Keratinocyte (primary cell): ENCODE results near the gene CYP4F3. TPM values are rescaled to one million over a fixed set of nuclear protein-coding genes. Genes with fewer than 3 reads are reported as not detected.

Experiments
- DNase-seq: peaks from one replicate; pipeline ENCODE4 v3.0.0-alpha.2; 2011; ENCODE audit warnings: low read depth, missing footprints, low spot score
- FAIRE-seq: peaks from 2 replicates; lab custom pipeline; 2011; peaks lifted over from hg19 to GRCh38; lab: Jason Lieb, UNC
- H2AFZ ChIP-seq: 2 replicates; pipeline ENCODE4 v1.6.0; 2012; ENCODE audit warnings: low read length, control low read depth, inconsistent platforms; ENCODE audit not compliant: control insufficient read depth
- H3K27ac ChIP-seq: 2 replicates; pipeline ENCODE4 v1.5.1; 2011; ENCODE audit warnings: low read length; ENCODE audit not compliant: control insufficient read depth, insufficient read depth
- H3K27me3 ChIP-seq: 3 replicates; pipeline ENCODE4 v1.6.0; 2011; ENCODE audit warnings: low read length; ENCODE audit not compliant: control insufficient read depth, insufficient read depth; ENCODE audit errors: extremely low read depth
- H3K36me3 ChIP-seq, 2 experiments: 2 replicates in 1 of 2; 3 replicates in 1 of 2; pipeline ENCODE4 v1.5.1; 2011; ENCODE audit warnings: low read length in 2 of 2, mild to moderate bottlenecking in 1 of 2; ENCODE audit not compliant: control insufficient read depth in 2 of 2, insufficient read depth in 2 of 2; ENCODE audit errors: extremely low read depth in 1 of 2
- H3K4me1 ChIP-seq: 3 replicates; pipeline ENCODE4 v1.5.1; 2011; ENCODE audit warnings: low read length; ENCODE audit not compliant: control insufficient read depth, insufficient read depth; ENCODE audit errors: extremely low read depth
- H3K4me2 ChIP-seq: 3 replicates; pipeline ENCODE4 v1.6.0; 2011; ENCODE audit warnings: low read depth, low read length; ENCODE audit not compliant: control insufficient read depth, insufficient read depth; ENCODE audit errors: extremely low read depth
- H3K4me3 ChIP-seq, 3 experiments: fragments of 200-600 bp in 1 of 3; sonication (generic) in 1 of 3; 2 replicates in 2 of 3; 3 replicates in 1 of 3; pipeline ENCODE4 v1.5.1; 2011 to 2016; ENCODE audit warnings: low read length in 3 of 3, mild to moderate bottlenecking in 3 of 3, control low read depth in 2 of 3, inconsistent platforms in 1 of 3, low read depth in 1 of 3, mixed read lengths in 1 of 3, mixed run types in 1 of 3, moderate library complexity in 1 of 3; ENCODE audit not compliant: control insufficient read depth in 2 of 3, insufficient read depth in 2 of 3; ENCODE audit errors: extremely low read depth in 1 of 3
- H3K79me2 ChIP-seq: 2 replicates; pipeline ENCODE4 v1.6.0; 2012; ENCODE audit warnings: low read length; ENCODE audit not compliant: control insufficient read depth, insufficient read depth
- H3K9ac ChIP-seq: 3 replicates; pipeline ENCODE4 v1.6.0; 2011; ENCODE audit warnings: low read length; ENCODE audit not compliant: control insufficient read depth, insufficient read depth; ENCODE audit errors: extremely low read depth
- H3K9me1 ChIP-seq: 3 replicates; pipeline ENCODE4 v1.6.0; 2011; ENCODE audit warnings: low read length; ENCODE audit not compliant: control insufficient read depth, insufficient read depth; ENCODE audit errors: extremely low read depth
- H3K9me3 ChIP-seq: 2 replicates; pipeline ENCODE4 v1.5.1; 2012; ENCODE audit warnings: low read depth, low read length; ENCODE audit not compliant: control insufficient read depth
- H4K20me1 ChIP-seq: 3 replicates; pipeline ENCODE4 v1.6.0; 2011; ENCODE audit warnings: low read length; ENCODE audit not compliant: control insufficient read depth, insufficient read depth; ENCODE audit errors: extremely low read depth
- EZH2 ChIP-seq: IDR thresholded peaks from one replicate; pipeline ENCODE4 v1.6.1; 2012; ENCODE audit warnings: inconsistent platforms, mild to moderate bottlenecking, low read length, moderate library complexity
- dilution Hi-C: fragments of 300-500 bp; cut with MboI; formaldehyde crosslinking; loops from one replicate; pipeline ENCODE4 v1.7.0; 2020; ENCODE audit warnings: low sequenced_read_pairs; ENCODE audit not compliant: extremely low pct_ligation_motif_present
- polyA plus RNA-seq, 5 experiments: library from polyadenylated mRNA; depleted of rRNA in 3 of 5; stranded (reverse) in 3 of 5; stranded (forward) in 1 of 5; unstranded in 1 of 5; fragments of >200 nt; gene quantifications; 1 replicate in 1 of 5; 2 replicates in 3 of 5; 3 replicates in 1 of 5; pipeline versions ENCODE4 v1.2.1 to v1.2.3, GENCODE V29; 2011 to 2012; ENCODE audit warnings: missing spikeins in 2 of 5, low read depth in 1 of 5, low replicate concordance in 1 of 5
- TF ChIP-seq, protein P1 (sequence below), 3 experiments: IDR thresholded peaks in 1 of 3; conservative IDR thresholded peaks in 1 of 3; optimal IDR thresholded peaks in 1 of 3; 2 replicates in 2 of 3; 3 replicates in 1 of 3; pipeline versions ENCODE3 to v1.5.1; 2011; ENCODE audit warnings: low read length in 3 of 3, mild to moderate bottlenecking in 3 of 3, moderate library complexity in 2 of 3, control low read depth in 1 of 3, inconsistent platforms in 1 of 3; ENCODE audit not compliant: insufficient read depth in 2 of 3; ENCODE audit errors: extremely low read depth in 1 of 3

The CYP4F3 gene
- polyA plus RNA-seq, 1 donor (not counting 4 experiments of a cell fraction or from before 2014, with no cell fraction given) = 0.76 TPM

GRCh38 chr19:15641901-15642491 lies 1.3 kb downstream of the CYP4F3 start:
- Histone ChIP-seq H2AFZ (no peak overlapping the region), H3K4me1 (no peaks in the 10 kb centered on the region), H3K9ac (no peak overlapping the region), H3K79me2 (no peaks in the 10 kb centered on the region), H3K27ac (no peak overlapping the region), H4K20me1 (no peaks in the 10 kb centered on the region), H3K9me1 (no peaks in the 10 kb centered on the region), H3K36me3 (no peaks in the 10 kb centered on the region), H3K4me3 (no peak overlapping the region), H3K27me3 (no peaks in the 10 kb centered on the region), H3K4me2 (no peak overlapping the region), H3K9me3 (no peaks in the 10 kb centered on the region)
- dilution Hi-C loops = no loop called here
- DNase-seq (no peak), FAIRE-seq (no peak)
- TF ChIP-seq, protein P1, sequence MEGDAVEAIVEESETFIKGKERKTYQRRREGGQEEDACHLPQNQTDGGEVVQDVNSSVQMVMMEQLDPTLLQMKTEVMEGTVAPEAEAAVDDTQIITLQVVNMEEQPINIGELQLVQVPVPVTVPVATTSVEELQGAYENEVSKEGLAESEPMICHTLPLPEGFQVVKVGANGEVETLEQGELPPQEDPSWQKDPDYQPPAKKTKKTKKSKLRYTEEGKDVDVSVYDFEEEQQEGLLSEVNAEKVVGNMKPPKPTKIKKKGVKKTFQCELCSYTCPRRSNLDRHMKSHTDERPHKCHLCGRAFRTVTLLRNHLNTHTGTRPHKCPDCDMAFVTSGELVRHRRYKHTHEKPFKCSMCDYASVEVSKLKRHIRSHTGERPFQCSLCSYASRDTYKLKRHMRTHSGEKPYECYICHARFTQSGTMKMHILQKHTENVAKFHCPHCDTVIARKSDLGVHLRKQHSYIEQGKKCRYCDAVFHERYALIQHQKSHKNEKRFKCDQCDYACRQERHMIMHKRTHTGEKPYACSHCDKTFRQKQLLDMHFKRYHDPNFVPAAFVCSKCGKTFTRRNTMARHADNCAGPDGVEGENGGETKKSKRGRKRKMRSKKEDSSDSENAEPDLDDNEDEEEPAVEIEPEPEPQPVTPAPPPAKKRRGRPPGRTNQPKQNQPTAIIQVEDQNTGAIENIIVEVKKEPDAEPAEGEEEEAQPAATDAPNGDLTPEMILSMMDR (optimal IDR thresholded peaks at IDR 0.05 in 1 of 3, IDR thresholded peaks at IDR 0.05 in 1 of 3, conservative IDR thresholded peaks at IDR 0.05 in 1 of 3; ENCODE audit: extremely low read depth in 1 of 3, insufficient read depth in 2 of 3, low read length in 3 of 3) = no peak
- TF ChIP-seq EZH2 = no peak

DNA sequence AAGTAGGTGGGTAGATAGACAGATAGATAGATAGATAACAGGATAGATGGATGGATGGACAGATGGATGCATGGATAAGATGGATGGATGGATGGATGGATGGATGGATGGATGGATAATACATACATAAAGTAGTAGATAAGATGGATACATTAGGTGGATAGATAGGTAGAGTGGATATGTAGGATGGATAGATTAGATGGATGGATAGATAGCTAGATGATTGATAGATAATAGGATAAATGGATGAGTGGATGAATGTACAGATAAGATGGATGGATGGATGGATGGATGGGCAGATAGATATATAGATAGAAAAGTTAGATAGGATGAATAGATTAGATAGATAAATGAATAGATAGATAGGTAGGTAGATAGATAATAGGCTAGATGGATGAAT lies 2.1 kb downstream of the CYP4F3 start:
- TF ChIP-seq, protein P1 (optimal IDR thresholded peaks at IDR 0.05 in 1 of 3, IDR thresholded peaks at IDR 0.05 in 1 of 3, conservative IDR thresholded peaks at IDR 0.05 in 1 of 3; ENCODE audit: extremely low read depth in 1 of 3, insufficient read depth in 2 of 3, low read length in 3 of 3) = no peak
- TF ChIP-seq EZH2 = no peak
- Histone ChIP-seq H3K4me1 (no peaks in the 10 kb centered on the region), H2AFZ (no peak overlapping the region), H3K9ac (no peak overlapping the region), H3K4me2 (no peak overlapping the region), H3K36me3 (no peaks in the 10 kb centered on the region), H3K27me3 (no peaks in the 10 kb centered on the region), H3K9me1 (no peaks in the 10 kb centered on the region), H3K79me2 (no peaks in the 10 kb centered on the region), H3K4me3 (no peak overlapping the region), H3K9me3 (no peaks in the 10 kb centered on the region), H4K20me1 (no peaks in the 10 kb centered on the region), H3K27ac (no peak overlapping the region)
- FAIRE-seq (no peak), DNase-seq (no peak)
- dilution Hi-C loops = no loop called here
